HCT116 (cell line): ENCODE data around the gene CDH26. TPM values are rescaled to one million over a fixed set of nuclear protein-coding genes. Genes with fewer than 3 reads are reported as not detected.

Experiments used
- ATAC-seq: fragments of 200-7000 bp; cut with Tn5 transposase; 2 replicates; pipeline ENCODE4 v1.9.1; 2020; ENCODE audit warnings: mild to moderate bottlenecking, moderate library complexity
- BruUV-seq: library from RNA; stranded (reverse); fragments of 400-500 nt; replicated peaks from 2 replicates; lab custom pipeline; 2021; lab: Mats Ljungman, UMichigan
- CTCF ChIA-PET: fragments of 300-600 bp; sonication (Branson Sonifier 250); formaldehyde crosslinking; loops from one replicate; lab custom pipeline; 2021; ENCODE audit warnings: antibody characterized with exemption; lab: Charles Lee
- POLR2A ChIA-PET: fragments of 300-600, 350-600 bp; sonication (Branson Sonifier 250); formaldehyde crosslinking; loops from one replicate; lab custom pipeline; 2021; ENCODE audit warnings: antibody characterized with exemption; lab: Charles Lee
- RAD21 ChIA-PET, 2 experiments: fragments of 300-600 bp; sonication (Branson Sonifier 250); formaldehyde crosslinking; loops; one replicate each; lab custom pipeline; 2023; ENCODE audit warnings: low total read pairs in 2 of 2; ENCODE audit not compliant: uncharacterized antibody in 2 of 2, unreplicated experiment in 2 of 2, low non-redundant PET in 1 of 2; lab: Charles Lee
- DNase-seq: peaks from one replicate; pipeline ENCODE4 v3.0.0-alpha.2; 2010; ENCODE audit warnings: low read depth, low spot score
- H2AFZ ChIP-seq: fragments of 200-600 bp; shearing (Covaris generic), sonication (generic); 2 replicates; pipeline ENCODE4 v1.6.1; 2017; ENCODE audit warnings: low read depth, mixed run types, mixed read lengths, antibody characterized with exemption, low read length; ENCODE audit not compliant: poor library complexity, severe bottlenecking
- H3K27ac ChIP-seq: 2 replicates; pipeline ENCODE4 v1.5.1; 2012; ENCODE audit warnings: low read depth, low read length
- H3K27me3 ChIP-seq: fragments of 200-600 bp; sonication (generic); 2 replicates; pipeline ENCODE4 v1.6.1; 2016; ENCODE audit warnings: mixed run types, low read length, mixed read lengths; ENCODE audit not compliant: insufficient read depth
- H3K36me3 ChIP-seq, 2 experiments: fragments of 200-500 bp in 1 of 2; fragments of 200-600 bp in 1 of 2; sonication (Bioruptor generic) in 1 of 2; sonication (generic) in 1 of 2; 2 replicates each; pipeline versions ENCODE4 v1.5.1 to v1.6.1; 2014 to 2016; ENCODE audit warnings: low read length in 2 of 2, inconsistent platforms in 1 of 2, mixed read lengths in 1 of 2, mixed run types in 1 of 2; ENCODE audit not compliant: insufficient read depth in 2 of 2, control insufficient read depth in 1 of 2
- H3K4me1 ChIP-seq, 2 experiments: fragments of 200-600 bp in 1 of 2; sonication (generic) in 1 of 2; 2 replicates each; pipeline versions ENCODE4 v1.5.1 to v1.6.1; 2012 to 2017; ENCODE audit warnings: low read length in 2 of 2, inconsistent platforms in 1 of 2, mild to moderate bottlenecking in 1 of 2, mixed read lengths in 1 of 2, mixed run types in 1 of 2, moderate library complexity in 1 of 2; ENCODE audit not compliant: insufficient read depth in 2 of 2, control insufficient read depth in 1 of 2
- H3K4me2 ChIP-seq: fragments of 200-600 bp; sonication (generic); 2 replicates; pipeline ENCODE4 v1.6.1; 2017; ENCODE audit warnings: mixed run types, low read length, mixed read lengths
- H3K4me3 ChIP-seq, 2 experiments: fragments of 200-600 bp in 1 of 2; sonication (generic) in 1 of 2; replicated peaks in 1 of 2; 2 replicates each; pipeline ENCODE4 v1.5.1; 2011 to 2016; ENCODE audit warnings: low read length in 2 of 2, control low read depth in 1 of 2, low read depth in 1 of 2, mild to moderate bottlenecking in 1 of 2, mixed read lengths in 1 of 2, mixed run types in 1 of 2
- H3K79me2 ChIP-seq: fragments of 200-600 bp; sonication (generic); 2 replicates; pipeline ENCODE4 v1.6.1; 2017; ENCODE audit warnings: mild to moderate bottlenecking, mixed run types, low read length, moderate library complexity, mixed read lengths; ENCODE audit not compliant: insufficient read depth
- H3K9ac ChIP-seq: fragments of 200-600 bp; sonication (generic); 2 replicates; pipeline ENCODE4 v1.6.1; 2016; ENCODE audit warnings: low read length, mixed read lengths
- H3K9me2 ChIP-seq: fragments of 200-600 bp; sonication (generic), shearing (Covaris generic); 2 replicates; pipeline ENCODE4 v1.6.1; 2017; ENCODE audit warnings: mixed run types, mild to moderate bottlenecking, moderate library complexity; ENCODE audit not compliant: insufficient read depth
- H3K9me3 ChIP-seq, 2 experiments: fragments of 200-500 bp in 1 of 2; fragments of 200-600 bp in 1 of 2; sonication (Bioruptor generic) in 1 of 2; sonication (generic) in 1 of 2; 2 replicates each; pipeline ENCODE4 v1.6.1; 2014 to 2017; ENCODE audit warnings: low read length in 2 of 2, mixed read lengths in 2 of 2, inconsistent platforms in 1 of 2, low read depth in 1 of 2, mild to moderate bottlenecking in 1 of 2, mixed run types in 1 of 2, moderate library complexity in 1 of 2; ENCODE audit not compliant: control insufficient read depth in 1 of 2, insufficient read depth in 1 of 2
- H4K20me1 ChIP-seq: fragments of 200-600 bp; sonication (generic), shearing (Covaris generic); 2 replicates; pipeline ENCODE4 v1.6.1; 2017; ENCODE audit warnings: mixed run types, mild to moderate bottlenecking, moderate library complexity; ENCODE audit not compliant: insufficient read depth
- EGR1 ChIP-seq: IDR thresholded peaks from 2 replicates; pipeline ENCODE4 v1.6.1; 2012; ENCODE audit warnings: low read depth
- FOSL1 ChIP-seq: IDR thresholded peaks from 2 replicates; pipeline ENCODE4 v1.6.1; 2012; ENCODE audit warnings: low read depth
- POLR2A ChIP-seq: IDR thresholded peaks from 2 replicates; pipeline ENCODE4 v1.7.0; 2011; ENCODE audit warnings: borderline replicate concordance; ENCODE audit not compliant: insufficient read depth, insufficient read length; ENCODE audit errors: extremely low read depth
- SIN3A ChIP-seq: IDR thresholded peaks from 2 replicates; pipeline ENCODE4 v1.6.1; 2012; ENCODE audit warnings: low read depth
- SRF ChIP-seq: IDR thresholded peaks from 2 replicates; pipeline ENCODE4 v1.6.1; 2012; ENCODE audit warnings: low read depth
- ZNF274 ChIP-seq: fragments of 200-500 bp; sonication (Bioruptor generic); IDR thresholded peaks from 2 replicates; pipeline ENCODE4 v1.6.1; 2014; ENCODE audit warnings: mild to moderate bottlenecking, low read depth, low read length, inconsistent platforms
- intact Hi-C: fragments of 100-400 bp; cut with micrococcal nuclease; formaldehyde crosslinking; loops from 2 replicates; pipeline ENCODE4 v1.10.0; 2022
- total RNA-seq: library from RNA; stranded (reverse); gene quantifications from one replicate; pipeline ENCODE4 v1.2.1, GENCODE V29; 2021; ENCODE audit not compliant: unreplicated experiment
- TF ChIP-seq, protein P1 (sequence below): IDR thresholded peaks from 2 replicates; pipeline ENCODE4 v1.6.1; 2012; ENCODE audit warnings: low read depth

The CDH26 gene
- total RNA-seq, 1 experiment from 2014 or later: 0.34 TPM

DNA sequence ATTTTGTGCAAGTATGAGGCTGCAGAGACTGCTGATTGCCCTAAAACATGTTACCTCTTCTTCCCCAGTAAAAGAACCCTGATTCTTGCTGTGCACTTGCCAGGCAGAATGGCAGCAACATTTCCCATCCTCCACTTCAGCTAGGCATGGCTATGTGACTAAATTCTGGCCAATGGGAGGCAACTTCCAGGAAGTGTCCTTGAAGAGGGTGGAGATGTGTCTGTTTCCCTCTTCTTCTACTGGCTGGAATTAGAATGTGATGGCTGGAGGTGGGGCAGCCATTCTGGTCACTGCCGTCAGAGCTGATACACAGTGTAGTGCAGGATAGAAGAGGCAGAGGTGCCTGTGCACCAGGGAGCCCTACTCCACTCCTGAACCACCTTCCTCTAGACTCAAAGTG lies 64.6 kb downstream of the CDH26 start:
- H3K9ac ChIP-seq: no peak overlapping the region
- ATAC-seq (peak; percentile 58; the same call in 1 of the 2 replicates), DNase-seq (no peak)
- no peak overlapping the region for H2AFZ ChIP-seq
- no peaks in the 10 kb centered on the region for H3K9me2 ChIP-seq
- CTCF ChIA-PET: interaction anchor here (0.8 kb wide), 1 partner anchor 27 kb away, joined by 3 read pairs; no protein-coding TSS in a partner anchor
- H3K4me1 ChIP-seq: no peaks in the 10 kb centered on the region
- H3K4me2 ChIP-seq: no peak overlapping the region
- no peak overlapping the region for H3K27ac ChIP-seq
- H3K4me3 ChIP-seq: no peak overlapping the region
- TF ChIP-seq EGR1 (no peak), SIN3A (no peak), FOSL1 (no peak), SRF (no peak), POLR2A (no peak)
- TF ChIP-seq, protein P1, sequence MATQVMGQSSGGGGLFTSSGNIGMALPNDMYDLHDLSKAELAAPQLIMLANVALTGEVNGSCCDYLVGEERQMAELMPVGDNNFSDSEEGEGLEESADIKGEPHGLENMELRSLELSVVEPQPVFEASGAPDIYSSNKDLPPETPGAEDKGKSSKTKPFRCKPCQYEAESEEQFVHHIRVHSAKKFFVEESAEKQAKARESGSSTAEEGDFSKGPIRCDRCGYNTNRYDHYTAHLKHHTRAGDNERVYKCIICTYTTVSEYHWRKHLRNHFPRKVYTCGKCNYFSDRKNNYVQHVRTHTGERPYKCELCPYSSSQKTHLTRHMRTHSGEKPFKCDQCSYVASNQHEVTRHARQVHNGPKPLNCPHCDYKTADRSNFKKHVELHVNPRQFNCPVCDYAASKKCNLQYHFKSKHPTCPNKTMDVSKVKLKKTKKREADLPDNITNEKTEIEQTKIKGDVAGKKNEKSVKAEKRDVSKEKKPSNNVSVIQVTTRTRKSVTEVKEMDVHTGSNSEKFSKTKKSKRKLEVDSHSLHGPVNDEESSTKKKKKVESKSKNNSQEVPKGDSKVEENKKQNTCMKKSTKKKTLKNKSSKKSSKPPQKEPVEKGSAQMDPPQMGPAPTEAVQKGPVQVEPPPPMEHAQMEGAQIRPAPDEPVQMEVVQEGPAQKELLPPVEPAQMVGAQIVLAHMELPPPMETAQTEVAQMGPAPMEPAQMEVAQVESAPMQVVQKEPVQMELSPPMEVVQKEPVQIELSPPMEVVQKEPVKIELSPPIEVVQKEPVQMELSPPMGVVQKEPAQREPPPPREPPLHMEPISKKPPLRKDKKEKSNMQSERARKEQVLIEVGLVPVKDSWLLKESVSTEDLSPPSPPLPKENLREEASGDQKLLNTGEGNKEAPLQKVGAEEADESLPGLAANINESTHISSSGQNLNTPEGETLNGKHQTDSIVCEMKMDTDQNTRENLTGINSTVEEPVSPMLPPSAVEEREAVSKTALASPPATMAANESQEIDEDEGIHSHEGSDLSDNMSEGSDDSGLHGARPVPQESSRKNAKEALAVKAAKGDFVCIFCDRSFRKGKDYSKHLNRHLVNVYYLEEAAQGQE: no peak
- H3K27me3 ChIP-seq: no peaks in the 10 kb centered on the region
- intact Hi-C loops: no loop called here
- H3K36me3 ChIP-seq: no peaks in the 10 kb centered on the region
- RAD21 ChIA-PET: no interaction called here
- no peaks in the 10 kb centered on the region for H4K20me1 ChIP-seq
- no TSS peak for BruUV-seq
- POLR2A ChIA-PET: no interaction called here
- no peaks in the 10 kb centered on the region for H3K79me2 ChIP-seq
- H3K9me3 ChIP-seq: no peaks in the 10 kb centered on the region

DNA sequence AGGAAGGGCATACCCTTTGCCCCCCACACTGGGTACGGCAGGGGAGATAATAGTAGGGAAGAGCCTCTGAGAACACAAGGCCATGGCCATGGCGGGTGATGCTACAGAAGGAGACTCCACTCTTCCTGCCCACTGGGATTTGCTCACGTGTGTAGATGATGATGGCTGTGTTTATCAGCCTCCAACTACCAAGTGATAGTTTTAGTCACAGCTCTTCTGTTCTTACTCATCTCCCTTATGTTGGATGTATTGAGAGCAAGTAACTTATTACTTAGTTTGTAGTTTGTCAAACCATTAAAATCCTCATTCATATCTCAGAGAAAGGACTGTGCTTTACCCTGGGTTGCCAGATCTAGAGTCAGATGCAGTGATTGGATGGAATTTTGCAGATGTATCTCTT lies 66.0 kb downstream of the CDH26 start:
- TF ChIP-seq EGR1 (no peak), ZNF274 (no peak)
- Histone ChIP-seq H3K4me2 (no peak overlapping the region), H3K9me3 (no peaks in the 10 kb centered on the region), H3K9ac (no peak overlapping the region), H3K4me3 (no peak overlapping the region), H3K27ac (no peak overlapping the region), H3K4me1 (no peaks in the 10 kb centered on the region), H3K9me2 (no peaks in the 10 kb centered on the region), H2AFZ (no peak overlapping the region), H4K20me1 (no peaks in the 10 kb centered on the region), H3K79me2 (no peaks in the 10 kb centered on the region), H3K36me3 (no peaks in the 10 kb centered on the region), H3K27me3 (0 out of 2 replicates have a peak, but pooled peaks cover 4% of the 10 kb centered on the region)
- intact Hi-C loops: no loop called here
- no peak for ATAC-seq
- DNase-seq: no peak
- CTCF ChIA-PET: no interaction called here
- RAD21 ChIA-PET: no interaction called here
- no TSS peak for BruUV-seq
- POLR2A ChIA-PET: no interaction called here
